ENCODE measurements around the gene SPIB. TPM values are rescaled to one million over a fixed set of nuclear protein-coding genes. Genes with fewer than 3 reads are reported as not detected.

The SPIB gene
- total RNA-seq, 6 donors from 2014 or later: 0.13 to 2.1 (median 0.56) TPM; not detected in 2

GRCh38 chr19:50414864-50415660, 3.7 kb upstream of the SPIB start:
- Histone ChIP-seq H3K4me1 (peaks cover 0 to 15% (median 8%) of the 10 kb centered on the region in 4 donors), H3K27ac (peak overlapping the region in 1 of 4 donors; percentile 6), H3K36me3 (peaks cover 0 to 4% (median under 1%) of the 10 kb centered on the region in 4 donors), H3K4me3 (peak overlapping the region in 1 of 4 donors; percentile 6), H3K9me3 (no peaks in the 10 kb centered on the region), H3K27me3 (peaks cover 0 to 12% (median 5%) of the 10 kb centered on the region in 4 donors)
- TF ChIP-seq CTCF (IDR thresholded peaks at IDR 0.05) (peak; percentile 89 to 95 (median 92)), POLR2AphosphoS5 (IDR thresholded peaks at IDR 0.05) (no peak)
- ATAC-seq (ENCODE audit: low FRiP score in 2 of 2): peak; percentile 78 to 91
- 49 to 89% methylated on average over 11 to 34 of the region's 37 CpGs for WGBS, 2 donors
- DNase-seq: peak; percentile 83 to 95

DNA sequence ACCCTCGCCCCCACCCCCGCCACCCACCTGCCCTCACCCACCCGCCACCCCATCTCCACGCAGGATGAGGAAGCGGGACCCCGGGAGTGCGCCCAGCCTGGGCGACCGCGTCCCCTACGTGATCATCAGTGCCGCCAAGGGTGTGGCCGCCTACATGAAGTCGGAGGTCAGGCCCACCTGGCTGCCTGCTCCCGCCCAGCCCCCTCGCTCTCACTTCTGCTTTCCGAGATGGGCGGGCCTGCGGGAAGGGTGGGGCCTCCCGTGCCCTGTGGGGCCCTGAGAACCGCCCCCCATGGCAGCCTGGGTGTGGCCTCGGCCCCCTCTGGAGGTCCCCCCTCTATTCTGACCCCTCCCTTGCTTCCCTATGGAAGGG, 3.1 kb upstream of the SPIB start:
- Histone ChIP-seq H3K9me3 (no peaks in the 10 kb centered on the region), H3K36me3 (no peaks in the 10 kb centered on the region), H3K4me1 (peaks cover 0 to 15% (median 8%) of the 10 kb centered on the region in 4 donors), H3K27me3 (peaks cover 0 to 12% (median 5%) of the 10 kb centered on the region in 4 donors), H3K4me3 (peak overlapping the region in 1 of 4 donors; percentile 6), H3K27ac (peak overlapping the region in 1 of 4 donors; percentile 6)
- ATAC-seq (ENCODE audit: low FRiP score in 2 of 2) (peak; percentile 25 to 57), DNase-seq (peak; percentile 50 to 88)
- TF ChIP-seq POLR2A (IDR thresholded peaks at IDR 0.05): no peak
- no peak for TF ChIP-seq POLR2AphosphoS5 (IDR thresholded peaks at IDR 0.05)
- no peak for TF ChIP-seq CTCF (IDR thresholded peaks at IDR 0.05)
- no peak for TF ChIP-seq EP300 (IDR thresholded peaks at IDR 0.05)
- WGBS, 2 donors: 77 to 92% methylated on average over 8 to 16 of the region's 22 CpGs

DNA sequence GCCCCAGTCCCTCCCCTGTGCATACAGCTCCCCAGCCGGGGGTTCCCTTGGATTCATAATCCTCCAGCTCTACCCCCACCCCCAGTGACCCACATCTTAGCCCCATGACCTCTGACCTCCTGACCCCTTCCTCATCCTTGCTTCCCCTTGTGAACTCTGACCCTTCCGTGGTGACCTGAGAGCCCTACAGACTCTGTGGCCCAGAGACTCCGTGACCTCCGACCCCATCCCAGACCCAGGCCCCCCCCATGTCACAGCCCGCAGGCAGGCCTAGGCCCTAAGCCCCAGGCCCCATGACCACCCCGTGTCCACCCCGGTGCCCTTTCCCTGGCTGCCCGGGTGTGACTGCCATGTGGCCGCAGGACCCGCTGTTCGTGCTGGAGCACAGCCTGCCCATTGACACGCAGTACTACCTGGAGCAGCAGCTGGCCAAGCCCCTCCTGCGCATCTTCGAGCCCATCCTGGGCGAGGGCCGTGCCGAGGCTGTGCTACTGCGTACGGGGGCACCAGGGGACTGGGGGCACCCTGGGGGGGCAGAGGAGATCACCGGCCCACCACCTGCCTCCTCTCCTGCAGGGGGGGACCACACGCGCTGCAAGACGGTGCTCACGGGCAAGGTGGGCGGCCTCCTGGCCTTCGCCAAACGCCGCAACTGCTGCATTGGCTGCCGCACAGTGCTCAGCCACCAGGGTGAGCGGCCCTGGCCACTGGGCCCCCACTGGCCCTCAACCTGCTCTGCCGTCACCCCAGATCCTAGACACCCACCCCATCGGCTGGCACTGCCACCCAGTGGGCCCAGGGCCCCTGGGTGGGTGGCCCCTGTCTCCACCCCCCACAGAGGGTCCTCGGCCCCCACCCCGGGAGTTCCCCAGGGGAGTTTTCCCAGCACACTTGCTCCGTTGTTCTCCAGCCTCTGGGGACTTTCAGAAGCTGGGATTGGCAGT, 2.4 kb upstream of the SPIB start:
- WGBS, 2 donors: 86 to 90% methylated on average over 16 to 30 of the region's 35 CpGs
- H3K9me3 ChIP-seq: no peaks in the 10 kb centered on the region
- DNase-seq (peak in 1 of 2 donors; percentile 81), ATAC-seq (ENCODE audit: low FRiP score in 2 of 2) (peak in 1 of 2 donors; percentile 2)
- no peak overlapping the region for H3K4me3 ChIP-seq
- H3K36me3 ChIP-seq: no peaks in the 10 kb centered on the region
- TF ChIP-seq POLR2AphosphoS5 (IDR thresholded peaks at IDR 0.05): no peak
- no peak for TF ChIP-seq CTCF (IDR thresholded peaks at IDR 0.05)
- no peak for TF ChIP-seq EP300 (IDR thresholded peaks at IDR 0.05)
- TF ChIP-seq POLR2A (IDR thresholded peaks at IDR 0.05): no peak
- no peak overlapping the region for H3K27ac ChIP-seq
- peaks cover 0 to 12% (median 5%) of the 10 kb centered on the region in 4 donors for H3K27me3 ChIP-seq
- H3K4me1 ChIP-seq: peaks cover 0 to 15% (median 8%) of the 10 kb centered on the region in 4 donors

GRCh38 chr19:50417111-50418081, 1.3 kb upstream of the SPIB start:
- no peaks in the 10 kb centered on the region for H3K36me3 ChIP-seq
- TF ChIP-seq POLR2AphosphoS5 (IDR thresholded peaks at IDR 0.05) (no peak), EP300 (IDR thresholded peaks at IDR 0.05) (no peak), CTCF (IDR thresholded peaks at IDR 0.05) (no peak), POLR2A (IDR thresholded peaks at IDR 0.05) (no peak)
- ATAC-seq (ENCODE audit: low FRiP score in 2 of 2) (no peak), DNase-seq (peak in 1 of 2 donors; percentile 82)
- H3K4me3 ChIP-seq: no peak overlapping the region
- peaks cover 0 to 15% (median 8%) of the 10 kb centered on the region in 4 donors for H3K4me1 ChIP-seq
- 90 to 100% methylated on average over 1 to 19 of the region's 42 CpGs for WGBS, 2 donors
- no peaks in the 10 kb centered on the region for H3K9me3 ChIP-seq
- H3K27me3 ChIP-seq: peaks cover 0 to 12% (median 5%) of the 10 kb centered on the region in 4 donors
- no peak overlapping the region for H3K27ac ChIP-seq
